Ramos (cell line): ENCODE results near the gene ZBTB8OS.
"Not testable (repeated sequence)": the region's sequence is repeated elsewhere in the genome, so short reads cannot be mapped to it uniquely, and the experiment has no call there.

Source experiments
- in situ Hi-C: fragments of 300-500 bp; cut with MboI; formaldehyde crosslinking; loops from one replicate; pipeline ENCODE4 v1.14.3; 2022; ENCODE audit warnings: low sequenced_read_pairs; ENCODE audit not compliant: unreplicated experiment

Gene ZBTB8OS

DNA sequence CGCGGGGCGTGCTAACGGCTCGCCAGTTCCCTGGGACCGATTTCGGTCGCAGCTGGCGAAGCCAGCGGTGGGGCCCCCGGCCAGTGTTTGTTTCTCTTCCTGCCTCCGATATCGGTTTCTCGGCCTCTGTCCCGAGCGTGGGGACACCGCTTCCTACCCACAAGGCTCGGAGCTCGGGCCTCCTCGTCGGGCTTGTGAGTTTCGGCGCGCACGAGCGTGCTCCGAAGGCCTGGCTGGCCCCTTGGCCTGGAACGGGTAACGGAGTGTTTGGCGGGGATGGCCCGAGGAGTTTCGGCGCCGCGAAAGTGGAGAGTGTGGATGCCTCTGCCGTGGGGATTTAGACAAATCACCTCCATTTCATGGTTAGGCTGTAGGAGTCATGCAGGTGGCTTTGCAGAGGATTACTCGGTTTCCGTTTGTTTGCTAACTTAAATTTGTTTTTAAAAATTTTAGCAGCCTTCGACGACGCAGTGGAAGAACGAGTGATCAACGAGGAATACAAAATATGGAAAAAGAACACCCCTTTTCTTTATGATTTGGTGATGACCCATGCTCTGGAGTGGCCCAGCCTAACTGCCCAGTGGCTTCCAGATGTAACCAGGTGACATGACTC, 1.2 kb upstream of the ZBTB8OS start:
- in situ Hi-C loops, result no loop called here

DNA sequence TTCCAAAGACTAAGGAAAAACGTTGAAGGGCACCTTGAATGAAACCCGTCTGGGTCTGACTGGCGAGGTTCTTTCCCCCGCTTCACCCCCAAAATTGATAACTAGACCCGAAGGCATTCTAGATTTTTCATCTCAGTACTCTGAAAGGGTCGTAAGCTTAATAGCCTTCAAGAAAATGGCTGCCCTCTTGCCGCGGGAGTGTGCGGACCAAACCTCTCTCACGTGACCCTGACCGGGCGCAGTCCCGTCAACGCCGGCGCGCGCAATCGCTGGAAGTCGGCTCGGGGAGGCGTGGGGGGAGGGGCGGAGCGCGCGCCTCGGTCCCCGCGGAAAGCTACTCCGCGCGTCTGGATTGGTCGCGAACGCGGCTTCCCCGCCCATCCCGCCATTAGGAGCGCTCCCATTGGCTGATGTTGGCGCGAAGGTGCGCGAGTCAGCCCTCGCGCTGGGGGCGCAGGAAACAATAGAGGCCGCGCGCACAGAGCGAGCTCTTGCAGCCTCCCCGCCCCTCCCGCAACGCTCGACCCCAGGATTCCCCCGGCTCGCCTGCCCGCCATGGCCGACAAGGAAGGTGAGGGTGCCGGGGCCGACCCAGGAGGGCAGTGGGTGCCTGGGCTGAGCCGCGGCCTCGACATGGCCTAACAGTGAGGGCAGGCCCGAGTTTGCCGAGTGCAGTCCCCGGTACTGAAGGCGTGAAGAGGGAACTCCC, 556 bp upstream of the ZBTB8OS start, which contains the start of gene RBBP4:
Gene RBBP4, plus strand, starts transcription at position 457 of the 709 bp plus-strand sequence. Its CDS starts 99 bp downstream, at position 556.
- in situ Hi-C loops, result no loop called here

DNA sequence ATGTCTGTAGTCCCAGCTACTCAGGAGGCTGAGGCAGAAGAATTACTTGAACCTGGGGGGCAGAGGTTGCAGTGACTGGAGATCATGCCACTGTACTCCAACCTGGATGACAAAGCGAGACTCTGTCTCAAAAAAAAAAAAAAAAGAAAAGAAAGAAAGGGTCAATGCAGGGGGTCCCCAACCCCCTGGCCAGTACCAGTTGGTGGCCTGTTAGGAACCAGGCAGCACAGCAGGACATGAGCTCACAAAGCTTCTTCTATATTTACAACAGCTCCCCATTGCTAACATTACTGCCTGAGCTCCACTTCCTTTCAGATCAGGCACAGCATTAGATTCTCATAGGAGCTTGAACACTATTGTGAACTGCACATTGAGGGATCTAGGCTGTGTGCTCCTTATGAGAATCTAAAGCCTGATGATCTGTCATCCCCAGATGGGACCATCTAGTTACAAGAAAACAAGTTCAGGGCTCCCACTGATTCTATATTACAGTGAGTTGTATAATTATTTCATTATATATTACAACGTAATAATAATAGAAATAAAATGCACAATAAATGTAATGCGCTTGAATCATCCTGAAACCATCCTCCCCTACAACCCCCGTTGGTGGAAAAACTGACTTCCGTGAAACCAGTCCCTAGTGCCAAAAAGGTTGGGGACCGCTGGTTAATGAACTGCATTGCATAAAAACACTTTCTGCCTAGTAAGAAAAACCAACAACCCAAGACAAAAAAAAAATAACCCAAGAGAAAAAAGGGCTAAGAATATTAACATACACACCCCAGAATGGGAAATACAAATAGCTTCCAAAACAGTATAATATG, 2.8 kb downstream of the ZBTB8OS start:
- in situ Hi-C loops, result no loop called here

DNA sequence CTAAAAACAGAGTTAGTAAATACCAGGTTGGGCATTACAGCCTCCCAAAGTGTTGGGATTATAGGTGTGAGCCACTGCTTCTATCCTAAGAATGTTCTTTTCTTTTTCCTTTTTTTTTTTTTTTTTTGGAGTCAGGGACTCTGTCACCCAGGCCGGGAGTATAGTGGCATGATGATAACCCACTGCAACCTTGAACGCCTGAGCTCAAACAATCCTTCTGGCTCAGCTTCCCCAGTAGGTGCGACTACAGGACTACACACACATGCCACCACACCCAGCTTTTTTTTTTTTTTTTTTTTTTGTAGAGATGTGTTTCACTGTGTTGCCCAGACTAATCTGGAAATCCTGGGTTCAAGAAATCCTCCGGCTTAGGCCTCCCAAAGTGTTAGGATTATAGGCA, 5.9 kb downstream of the ZBTB8OS start:
- in situ Hi-C loops, result no loop called here

DNA sequence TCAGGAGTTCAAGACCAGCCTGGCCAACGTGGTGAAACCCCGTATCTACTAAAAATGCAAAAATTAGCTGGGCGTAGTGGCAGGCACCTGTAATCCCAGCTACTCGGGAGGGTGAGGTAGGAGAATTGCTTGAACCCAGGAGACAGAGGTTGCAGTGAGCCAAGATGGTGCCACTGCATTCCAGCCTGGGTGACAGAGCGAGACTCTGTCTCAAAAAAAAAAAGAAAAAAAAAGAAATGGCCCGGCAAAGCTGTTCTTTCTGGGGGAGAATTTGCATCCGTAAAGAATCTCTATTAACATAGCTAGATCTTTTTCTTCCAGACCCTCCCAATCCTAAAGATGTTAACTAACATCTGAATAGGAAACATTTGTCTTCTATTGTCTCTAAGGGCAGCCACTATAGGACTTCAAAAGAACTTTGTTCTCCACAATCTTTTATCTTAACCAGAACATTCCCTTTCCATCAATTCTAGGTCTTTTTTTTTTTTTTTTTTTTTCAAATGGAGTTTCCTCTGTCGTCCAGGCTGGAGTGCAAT, 8.0 kb downstream of the ZBTB8OS start:
- in situ Hi-C loops, result not testable (repeated sequence)

DNA sequence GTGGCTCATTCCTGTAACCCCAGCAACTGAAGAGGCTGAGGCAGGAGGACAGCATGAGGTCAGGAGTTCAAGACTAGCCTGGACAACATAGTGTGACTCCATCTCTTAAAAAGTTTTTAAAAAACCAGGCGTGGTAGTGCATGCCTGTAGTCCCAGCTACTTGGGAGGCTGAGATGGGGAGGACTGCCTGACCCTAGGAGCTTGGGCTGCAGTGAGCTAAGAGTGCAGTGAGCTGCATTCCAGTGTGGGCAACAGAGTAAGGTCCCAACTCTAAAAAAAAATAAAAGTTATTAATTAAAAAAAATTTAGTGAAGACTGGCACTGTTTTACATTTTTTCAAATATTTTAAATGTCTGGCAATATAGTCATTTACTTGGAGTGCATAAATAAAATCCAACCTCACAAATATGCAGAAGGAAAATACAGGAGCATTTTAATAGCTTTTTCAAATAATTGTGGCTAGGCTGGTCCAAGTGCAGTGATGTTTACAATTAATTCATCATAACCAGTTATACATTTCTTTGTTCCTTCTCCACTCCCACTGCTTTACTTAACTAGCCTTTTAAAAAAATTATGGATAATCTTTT, 10.8 kb downstream of the ZBTB8OS start:
- in situ Hi-C loops, result no loop called here

DNA sequence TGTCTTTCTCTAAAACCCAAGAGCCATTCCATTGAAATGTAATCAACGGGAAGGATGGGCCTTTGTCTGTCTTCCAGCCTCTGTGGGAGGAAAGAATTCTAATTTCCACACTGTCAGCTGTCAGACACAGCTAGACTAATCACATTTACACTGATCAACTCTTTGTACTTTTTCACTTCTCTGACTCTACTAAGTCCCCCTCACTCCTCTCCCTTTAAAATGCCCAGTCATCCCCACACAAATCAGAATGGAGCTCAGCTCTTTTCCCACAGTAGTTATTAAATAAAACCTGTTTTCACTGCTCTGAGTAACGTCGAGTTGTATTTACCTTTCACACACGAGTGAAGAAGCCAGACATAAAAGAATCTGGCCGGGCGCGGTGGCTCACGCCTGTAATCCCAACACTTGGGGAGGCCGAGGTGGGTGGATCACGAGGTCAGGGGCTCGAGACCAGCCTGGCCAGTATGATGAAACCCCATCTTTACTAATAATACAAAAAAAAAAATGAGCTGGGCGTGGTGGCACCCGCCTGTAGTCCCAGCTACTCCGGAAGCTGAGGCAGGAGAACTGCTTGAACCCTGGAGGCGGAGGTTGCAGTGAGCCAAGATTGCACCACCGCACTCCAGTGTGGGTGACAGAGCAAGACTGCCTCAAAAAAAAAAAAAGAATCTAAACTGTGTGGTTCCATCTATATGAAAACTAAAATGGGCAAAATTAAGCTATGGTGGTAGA, 13.3 kb downstream of the ZBTB8OS start:
- in situ Hi-C loops, result no loop called here

DNA sequence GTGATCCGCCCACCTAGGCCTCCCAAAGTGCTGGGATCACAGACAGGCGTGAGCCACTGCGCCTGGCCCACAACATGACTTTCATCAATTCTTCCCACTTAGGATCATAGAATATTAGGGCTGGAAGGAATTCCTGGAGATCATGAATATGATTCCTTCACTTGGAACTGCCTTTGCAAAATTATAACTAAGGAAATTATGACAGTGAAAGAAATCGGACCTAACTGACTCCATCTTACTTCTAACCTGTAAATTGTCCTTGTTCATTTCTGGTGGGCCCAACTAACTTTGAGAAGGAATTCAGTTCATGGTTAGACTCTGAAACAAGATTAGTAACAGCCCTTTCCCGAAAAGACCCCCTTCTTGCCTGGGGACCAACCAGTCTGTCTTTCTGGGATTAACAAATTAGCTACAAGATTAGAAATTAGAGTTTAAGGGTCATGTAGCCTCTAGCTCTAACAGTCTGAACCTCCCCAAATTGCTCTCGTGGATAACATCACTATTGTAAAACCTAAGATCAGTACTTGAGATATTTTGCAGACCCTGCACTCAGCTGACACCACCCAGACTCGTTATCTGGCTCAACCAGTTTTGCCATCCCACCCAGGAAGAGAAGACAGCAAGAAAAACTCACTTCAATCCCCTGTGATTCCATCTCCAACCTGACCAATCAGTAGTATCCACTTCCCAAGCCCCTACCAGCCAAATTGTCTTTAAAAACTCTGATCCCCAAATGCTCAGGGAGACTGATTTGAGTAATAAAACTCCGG, 14.7 kb downstream of the ZBTB8OS start:
- in situ Hi-C loops, result no loop called here

DNA sequence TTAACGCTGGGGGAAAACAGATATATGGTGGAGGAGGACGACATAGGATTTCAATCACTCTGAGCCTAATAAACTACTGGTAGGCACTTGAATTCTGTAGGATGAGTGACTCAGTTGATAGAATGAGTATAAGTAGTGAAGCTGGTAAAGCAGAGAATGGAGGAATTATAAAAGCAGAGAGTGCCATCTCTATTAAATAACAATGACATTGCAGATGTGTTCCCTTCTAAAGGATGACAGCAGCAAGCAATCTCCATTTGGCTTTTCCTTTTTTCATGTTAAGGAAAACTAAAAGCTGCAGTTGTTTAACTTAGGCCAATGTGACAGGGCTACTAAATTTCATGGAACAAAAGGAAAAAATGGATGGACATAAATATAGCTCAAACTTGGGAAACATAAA, 17.5 kb downstream of the ZBTB8OS start:
- in situ Hi-C loops, result no loop called here

DNA sequence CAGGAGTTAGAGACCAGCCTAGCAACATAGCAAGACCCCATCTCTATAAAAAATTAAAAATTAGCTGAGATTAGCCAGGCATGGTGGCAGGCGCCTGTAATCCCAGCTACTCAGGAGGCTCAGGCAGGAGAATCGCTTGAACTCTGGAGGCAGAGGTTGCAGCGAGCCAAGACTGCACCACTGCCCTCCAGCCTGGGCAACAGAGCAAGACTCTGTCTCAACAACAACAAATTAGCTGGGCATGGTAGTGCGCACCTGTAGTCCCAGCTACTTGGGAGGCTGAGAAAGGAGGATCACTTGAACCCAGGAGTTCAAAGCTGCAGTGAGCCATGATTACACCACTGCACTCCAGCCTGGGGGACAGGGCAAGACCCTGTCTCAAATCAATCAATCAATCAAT, 20.2 kb downstream of the ZBTB8OS start:
- in situ Hi-C loops, result not testable (repeated sequence)

DNA sequence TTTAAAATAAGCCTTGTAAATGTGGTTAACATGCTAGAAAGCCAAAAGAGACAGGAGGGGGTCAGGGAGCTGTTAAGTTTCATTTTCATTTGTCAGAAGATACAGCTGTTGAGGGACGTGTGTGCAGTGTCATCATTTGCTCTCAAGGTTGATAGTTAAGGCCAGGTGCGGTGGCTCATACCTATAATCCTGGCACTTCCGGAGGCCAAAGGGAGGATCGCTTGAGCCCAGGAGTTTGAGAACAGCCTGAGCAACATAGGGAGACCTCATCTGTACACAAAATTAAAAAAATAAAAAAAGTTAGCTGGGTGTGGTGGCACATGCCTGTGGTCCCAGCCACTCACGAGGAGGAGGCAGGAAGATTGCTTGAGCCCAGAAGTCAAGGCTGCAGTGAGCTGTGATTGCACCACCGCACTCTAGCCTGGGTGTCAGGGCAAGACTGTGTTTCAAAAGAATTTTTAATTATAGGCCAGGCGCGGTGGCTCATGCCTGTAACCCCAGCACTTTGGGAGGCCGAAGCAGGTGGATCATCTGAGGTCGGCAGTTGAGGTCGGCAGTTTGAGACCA, 22.7 kb downstream of the ZBTB8OS start:
- in situ Hi-C loops, result no loop called here

DNA sequence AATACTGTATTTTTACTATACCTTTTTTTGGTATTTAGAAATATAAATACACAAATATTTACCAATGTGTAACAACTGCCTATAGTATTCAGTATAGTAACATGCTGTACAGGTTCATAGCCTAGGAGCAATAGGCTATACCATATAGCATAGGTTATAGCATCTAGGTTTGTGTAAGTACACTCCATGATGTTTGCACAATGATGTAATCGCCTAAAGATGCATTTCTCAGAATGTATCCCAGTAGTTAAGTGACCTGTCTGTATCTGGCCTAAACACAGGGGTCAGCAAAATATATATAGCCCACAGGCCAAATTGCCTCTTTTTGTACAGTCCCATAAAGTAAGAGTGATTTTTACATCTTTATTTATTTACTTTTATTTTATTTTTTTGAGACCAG, 24.2 kb downstream of the ZBTB8OS start:
- in situ Hi-C loops, result no loop called here

DNA sequence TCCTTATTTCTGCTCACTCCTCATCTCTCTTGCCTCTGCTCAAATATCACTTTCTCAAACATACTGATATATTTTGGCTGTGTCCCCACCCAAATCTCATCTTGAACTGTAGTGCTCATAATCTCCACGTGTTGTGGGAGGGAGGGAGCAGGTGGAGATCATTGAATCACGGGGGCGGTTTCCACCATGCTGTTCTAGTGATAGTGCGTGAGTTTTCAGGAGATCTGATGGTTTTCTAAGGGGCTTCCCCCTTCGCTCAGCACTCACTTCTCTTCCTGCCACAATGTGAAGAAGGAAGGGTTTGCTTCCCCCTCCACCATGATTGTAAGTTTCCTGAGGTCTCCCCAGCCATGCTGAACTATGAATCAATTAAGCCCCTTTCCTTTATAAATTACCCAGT, 26.6 kb downstream of the ZBTB8OS start:
- in situ Hi-C loops, result no loop called here

DNA sequence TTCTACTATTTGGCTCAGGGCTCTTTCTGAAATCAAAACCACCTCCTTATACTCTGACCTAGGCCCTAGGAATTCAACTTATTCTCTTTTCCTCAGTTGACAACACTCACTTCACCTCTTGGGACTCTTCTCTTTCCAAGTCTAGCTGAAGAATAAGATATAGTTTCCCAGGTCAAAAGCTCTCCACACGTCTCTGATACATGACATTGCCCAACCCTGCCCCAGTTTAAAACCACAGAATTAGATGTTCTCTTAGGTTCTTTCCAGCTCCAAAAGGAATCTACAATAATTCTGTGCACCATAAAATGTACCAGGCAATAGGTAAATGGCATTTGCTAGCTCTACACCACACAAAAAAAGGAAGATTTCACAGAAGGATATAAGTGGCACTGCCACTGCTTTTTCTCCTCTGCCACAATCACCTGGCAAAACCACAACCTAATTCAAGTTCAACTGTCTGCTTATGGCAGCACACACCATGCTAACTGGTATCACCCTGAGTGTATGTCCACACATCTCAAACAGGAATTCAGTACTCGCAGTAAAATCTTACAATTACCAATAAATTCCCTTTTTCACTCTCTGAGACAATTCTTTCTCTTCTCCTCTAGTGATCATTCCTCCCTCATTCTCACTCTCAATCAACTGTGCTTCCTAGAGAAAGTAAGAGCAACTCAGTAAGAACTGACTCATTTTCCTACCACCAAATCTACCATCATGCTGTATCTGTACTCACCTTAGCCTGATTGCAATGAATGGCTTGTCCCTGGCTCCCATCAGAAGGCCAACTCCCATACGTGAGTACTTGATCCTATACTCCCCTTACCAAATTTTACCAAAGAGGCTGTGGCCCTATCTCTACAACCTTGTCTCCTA, 27.3 kb downstream of the ZBTB8OS start:
- in situ Hi-C loops, result no loop called here

DNA sequence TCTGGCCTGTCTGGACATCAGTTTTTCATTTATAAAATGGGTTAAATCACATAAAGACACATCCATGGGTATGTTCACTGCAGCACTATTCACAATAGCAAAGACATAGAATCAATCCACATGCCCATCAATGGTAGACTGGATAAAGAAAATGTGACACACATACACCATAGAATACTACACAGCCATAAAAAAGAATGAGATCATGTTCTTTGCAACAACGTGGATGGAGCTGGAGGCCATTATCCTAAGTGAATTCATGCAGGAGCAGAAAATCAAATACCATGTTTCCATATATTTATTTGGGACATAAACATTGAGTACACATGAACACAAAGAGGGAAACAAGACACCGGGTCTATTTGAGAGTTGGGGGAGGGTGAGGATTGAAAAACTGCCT, 28.1 kb downstream of the ZBTB8OS start:
- in situ Hi-C loops, result no loop called here

DNA sequence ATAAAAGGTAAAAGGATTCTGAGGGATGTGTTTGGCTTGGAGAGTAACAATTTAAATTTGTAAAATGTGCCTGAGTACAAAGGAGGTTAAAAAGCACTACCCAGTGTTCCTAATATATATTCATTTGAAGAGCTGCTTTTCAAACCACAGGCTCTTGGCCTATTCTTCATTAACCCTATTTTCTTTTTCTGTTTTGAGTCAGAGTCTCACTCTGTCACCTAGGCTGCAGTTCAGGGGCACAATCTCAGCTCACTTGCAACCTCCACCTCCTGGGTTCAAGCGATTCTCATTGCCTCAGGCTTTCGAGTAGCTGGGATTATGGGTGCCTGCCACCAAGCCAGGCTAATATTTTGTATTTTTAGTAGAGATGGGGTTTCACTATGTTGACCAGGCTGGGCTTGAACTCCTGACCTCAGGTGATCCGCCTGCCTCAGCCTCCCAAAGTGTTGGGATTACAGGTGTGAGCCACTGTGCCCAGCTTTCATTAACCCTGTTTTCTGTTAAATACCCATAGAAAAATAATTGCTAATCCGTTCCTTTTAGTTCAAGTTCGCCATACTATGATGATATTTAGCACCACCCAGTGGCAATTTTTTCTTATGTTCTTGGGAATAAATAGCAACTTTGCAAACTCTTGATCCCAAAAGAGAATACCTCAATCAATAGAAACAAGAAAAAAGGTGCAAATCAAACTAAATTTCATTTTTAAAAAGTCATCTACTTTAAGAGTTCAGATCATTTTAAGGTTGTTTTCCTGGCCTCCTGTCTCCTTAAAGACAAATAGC, 30.5 kb downstream of the ZBTB8OS start:
- in situ Hi-C loops, result no loop called here

DNA sequence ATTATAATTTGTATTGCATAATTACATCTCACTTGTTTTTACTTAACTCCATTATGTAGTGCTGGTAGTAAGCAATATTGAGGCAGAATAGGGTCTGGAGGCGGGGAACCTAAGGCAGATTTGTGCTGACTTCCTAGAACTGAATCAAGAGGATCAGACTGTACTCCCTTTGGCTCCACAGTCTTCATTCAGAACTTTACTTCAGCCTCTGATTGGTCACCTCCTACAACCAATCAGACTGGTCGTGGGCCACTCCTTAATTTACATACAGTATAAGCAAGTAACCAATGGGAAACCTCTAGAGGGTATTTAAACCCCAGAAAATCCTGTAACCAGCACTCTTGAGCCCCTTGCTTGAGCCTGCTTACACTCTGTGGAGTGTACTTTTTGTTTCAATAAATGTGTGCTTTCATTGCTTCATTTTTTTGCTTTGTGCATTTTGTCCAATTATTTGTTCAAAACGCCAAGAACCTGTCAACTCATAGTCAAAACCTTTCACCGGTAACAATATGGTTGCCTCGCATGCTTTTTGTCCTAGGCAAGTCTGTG, 31.6 kb downstream of the ZBTB8OS start:
- in situ Hi-C loops, result no loop called here
